Measurements from ENCODE around the gene PPM1M.

The PPM1M gene

GRCh38 chr3:52231502-52232278 lies 13.9 kb upstream of the PPM1M start:
- no peak for DNase-seq

- no peak for DNase-seq
Observed at GRCh38 chr3:52232279-52233107, 13.1 kb upstream of the PPM1M start.

DNA sequence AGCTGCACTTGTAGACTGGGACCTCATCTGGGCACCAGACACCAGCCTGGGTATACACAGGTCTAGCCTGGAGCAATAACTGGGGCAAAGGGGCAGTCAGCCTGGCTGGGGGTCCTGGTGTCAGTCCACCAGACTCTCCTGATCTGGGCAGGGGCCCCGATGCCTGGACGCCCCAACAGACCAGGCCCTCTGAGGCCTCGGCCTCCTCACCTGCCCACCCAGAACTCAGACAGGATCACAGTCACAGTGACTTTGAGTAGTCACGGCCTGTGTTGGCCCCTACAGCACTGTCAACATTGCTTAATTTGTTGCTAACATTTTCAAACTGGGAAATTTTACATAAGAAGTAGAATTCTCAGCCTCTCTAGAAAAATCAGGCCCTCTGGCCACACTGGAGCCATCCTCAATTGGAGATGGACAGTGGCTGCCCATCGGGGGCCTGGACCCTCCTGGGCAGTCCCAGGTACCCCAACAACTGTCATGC lies 12.4 kb upstream of the PPM1M start:
- no peak for DNase-seq

DNA sequence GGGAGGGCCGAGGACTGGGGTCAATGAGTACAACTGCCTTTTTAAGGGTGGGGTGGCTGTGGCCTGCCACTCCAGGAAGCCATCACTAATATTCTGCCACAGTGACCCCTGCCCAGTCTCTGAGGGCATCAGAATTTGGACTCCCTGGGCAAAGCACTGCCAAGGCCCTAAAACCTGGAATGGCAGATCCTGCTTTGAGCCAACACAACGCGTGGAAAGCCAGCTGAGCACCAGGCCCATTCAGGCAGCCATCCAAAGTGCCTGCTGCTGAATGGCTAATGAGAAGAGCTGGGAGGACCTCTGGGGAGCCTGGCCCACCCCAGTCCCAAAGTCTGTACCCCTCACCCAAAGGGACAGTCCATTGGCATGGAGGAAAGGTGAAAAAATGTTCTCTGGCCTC lies 11.6 kb upstream of the PPM1M start:
- no peak for DNase-seq

DNA sequence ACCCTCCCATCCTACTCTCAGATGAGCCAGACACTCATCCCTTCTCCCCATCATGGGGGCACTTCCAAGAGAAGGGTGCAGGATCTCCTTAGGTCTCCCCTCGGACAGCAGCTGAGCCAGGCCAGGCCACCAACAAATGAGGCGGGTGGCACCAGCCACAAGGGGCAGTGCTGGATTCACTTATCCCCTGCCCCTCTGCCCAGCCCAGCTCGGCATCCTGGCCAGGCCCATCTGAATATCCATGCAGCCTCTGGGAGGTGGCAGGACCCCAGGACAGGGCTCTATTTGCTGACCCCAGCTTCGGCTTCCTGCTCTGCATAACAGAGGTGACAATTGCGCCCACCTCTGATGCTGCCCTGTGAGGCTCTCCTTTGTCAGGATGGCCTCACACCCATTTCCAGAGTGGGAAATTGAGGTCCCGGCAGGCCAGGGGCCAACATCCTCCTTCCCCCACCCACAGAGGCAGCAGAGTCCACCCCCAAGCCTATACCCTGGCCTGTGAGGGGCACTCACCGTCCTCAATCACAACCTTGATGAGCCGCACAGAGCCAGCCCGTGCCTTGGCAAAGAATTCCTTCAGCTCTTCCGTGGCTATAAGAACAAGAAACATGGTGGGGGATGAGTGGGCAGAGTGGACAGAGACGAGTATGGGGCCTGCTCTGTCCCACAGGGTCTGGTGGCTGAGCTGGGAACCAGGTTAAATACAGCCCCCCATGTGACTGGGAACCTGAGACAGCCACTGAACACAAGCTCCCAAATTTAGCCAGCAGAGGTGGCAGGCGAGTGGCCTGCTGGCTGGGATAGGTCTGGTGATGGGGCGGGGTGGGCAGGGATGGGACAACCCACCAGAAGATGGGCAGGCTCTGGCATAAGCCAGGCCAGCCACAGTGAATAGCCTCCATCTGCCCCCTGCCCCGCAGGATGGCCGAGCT lies 10.8 kb upstream of the PPM1M start:
- no peak for DNase-seq

DNA sequence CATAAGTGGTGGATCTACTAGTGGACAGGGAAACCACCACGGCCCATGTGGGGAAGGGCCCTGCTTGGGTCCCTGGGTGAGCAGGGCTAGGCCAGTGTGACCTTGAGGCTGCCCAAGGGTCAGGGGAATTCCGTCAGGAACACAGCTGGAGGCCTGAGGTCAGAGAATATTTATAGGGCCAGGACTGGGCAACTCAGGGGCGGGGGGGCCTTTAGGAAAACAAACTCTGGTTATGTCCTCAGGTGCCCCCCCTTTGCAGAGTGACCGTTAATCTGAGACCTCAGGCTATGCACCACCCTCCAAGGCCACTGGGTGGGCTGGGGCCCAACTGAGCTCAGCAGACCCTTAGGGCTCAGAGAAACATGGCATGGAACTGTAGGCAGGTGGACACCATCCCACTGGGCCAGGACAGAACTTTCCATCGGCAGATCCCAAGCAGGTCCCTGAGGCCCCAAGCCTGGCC lies 9.1 kb upstream of the PPM1M start:
- DNase-seq, result no peak

- DNase-seq, result no peak
Observed at GRCh38 chr3:52237006-52237656, 8.4 kb upstream of the PPM1M start.

DNA sequence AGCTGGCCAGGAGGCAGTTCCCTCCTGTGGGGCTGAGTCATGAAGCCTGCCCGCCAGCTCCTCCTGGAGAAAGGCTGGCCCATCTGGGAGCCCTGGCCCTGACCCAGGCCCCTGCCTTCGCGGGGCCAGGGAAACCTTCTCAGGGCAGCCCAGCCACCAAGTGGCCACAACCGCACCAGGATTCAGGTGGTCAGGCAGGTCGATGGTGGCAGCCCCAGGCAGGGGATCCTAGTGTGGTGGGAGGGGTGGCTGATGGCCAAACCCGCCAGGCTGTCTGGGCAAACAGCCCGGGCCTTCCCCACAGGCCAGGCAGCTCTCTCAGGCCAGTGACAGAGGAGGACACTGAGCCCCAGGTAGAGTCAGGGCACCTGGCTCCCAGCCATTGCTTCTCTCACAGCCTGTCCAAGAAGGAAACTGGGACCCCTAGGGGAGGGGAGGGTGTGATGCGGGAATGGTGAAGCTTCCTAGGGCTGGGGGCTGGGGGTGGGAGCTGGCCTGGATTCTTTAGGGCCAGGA lies 7.8 kb upstream of the PPM1M start:
- no peak for DNase-seq

DNA sequence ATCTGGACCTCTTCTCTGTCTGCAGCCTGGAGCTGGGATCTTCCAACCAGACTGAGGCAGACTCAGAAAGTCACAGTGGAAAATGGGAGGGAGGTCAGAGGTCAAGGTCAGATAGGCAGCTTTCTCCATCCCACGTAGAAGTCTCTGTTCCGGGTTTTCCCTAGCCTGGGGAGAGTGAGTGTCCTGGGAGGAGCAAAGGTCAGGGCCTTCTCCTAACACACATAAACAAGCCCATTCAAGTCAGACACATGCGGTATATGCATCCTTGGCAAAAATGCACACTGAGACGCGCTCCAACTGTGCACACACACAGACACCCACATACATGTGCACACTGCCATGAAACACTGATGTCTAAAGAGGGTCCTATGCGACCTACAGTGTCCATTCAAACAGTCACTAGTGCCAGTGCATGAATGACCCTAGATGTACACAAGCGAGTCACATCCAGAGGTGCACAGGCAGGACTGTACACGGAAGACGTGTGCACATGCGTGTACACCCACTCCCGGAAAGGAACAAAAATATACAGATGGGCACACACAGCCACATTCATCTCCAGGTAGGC lies 7.3 kb upstream of the PPM1M start:
- no peak for DNase-seq

DNA sequence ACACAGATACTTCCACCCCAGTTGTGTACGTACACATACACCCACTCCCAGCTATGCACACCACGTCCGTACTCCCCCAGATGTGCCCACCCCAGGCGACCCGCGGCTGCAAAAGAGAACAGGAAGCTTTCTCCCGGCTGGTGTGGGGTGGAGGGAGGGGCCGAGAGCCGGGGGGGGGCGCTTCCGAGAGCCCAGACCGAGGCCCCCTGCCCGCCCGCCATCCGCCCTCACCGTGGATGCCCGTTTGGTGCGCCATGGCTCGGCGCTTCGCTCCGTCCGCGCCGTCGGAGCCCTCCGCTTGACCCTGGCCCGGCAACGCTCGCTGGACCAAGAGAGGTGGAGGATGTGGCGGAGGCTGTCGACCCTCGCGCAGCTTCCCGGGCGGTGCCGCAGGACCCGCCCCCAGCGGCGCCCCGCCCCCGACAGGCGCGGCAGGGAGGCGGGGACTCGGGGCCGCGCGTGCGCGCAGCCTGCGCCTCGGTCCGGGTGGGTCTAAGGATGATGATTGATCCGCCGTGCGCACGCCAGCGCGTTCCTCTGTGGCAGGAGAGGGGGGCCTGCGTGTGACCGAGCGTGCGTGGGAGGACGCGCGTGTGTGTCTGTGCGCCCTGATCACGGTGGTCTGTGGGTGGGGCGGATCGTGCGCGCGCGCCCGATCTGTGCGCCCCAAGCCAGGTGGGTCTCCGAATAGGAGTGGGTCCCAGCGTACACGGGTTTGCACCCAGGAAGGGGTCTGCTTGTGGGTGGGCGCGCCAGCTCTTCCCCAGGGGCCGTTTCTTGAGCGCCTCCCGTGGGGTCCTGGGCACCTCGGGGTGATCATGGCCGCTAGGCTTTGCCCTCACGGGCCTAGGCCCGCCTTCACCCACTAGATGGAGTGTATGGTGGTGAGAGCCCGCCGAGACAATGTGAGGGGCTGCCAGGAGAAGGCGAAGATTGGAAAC lies 6.5 kb upstream of the PPM1M start, which contains the start of gene TWF2:
TSS of gene TWF2 (minus strand) at position 398 of the 941 bp plus-strand sequence. CDS start at position 256, 142 bp downstream.
- peak; percentile 46 for DNase-seq

- no peak for DNase-seq
Observed at GRCh38 chr3:52240059-52240885, 5.3 kb upstream of the PPM1M start.

DNA sequence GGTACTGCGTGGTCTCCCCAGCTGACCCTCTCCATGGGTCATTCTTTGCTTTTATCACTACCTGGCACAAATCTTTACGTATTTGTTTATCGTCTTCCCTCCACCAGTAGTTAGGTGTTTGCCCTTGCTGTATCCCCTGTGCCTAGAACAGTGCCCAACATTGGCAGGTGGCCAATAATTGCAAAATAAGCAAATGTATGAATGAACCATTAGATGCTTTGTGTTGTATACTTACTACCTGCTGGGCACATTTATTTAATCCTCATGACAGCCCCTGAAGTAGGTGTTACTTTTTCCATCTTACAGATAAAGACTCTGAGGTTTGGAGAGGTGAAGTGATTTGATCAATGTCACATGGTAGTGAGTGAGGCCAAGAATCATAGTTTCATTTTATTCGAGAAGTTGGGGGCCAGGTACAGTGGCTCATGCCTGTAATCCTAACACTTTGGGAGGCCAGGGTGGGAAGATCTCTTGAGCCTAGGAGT lies 4.6 kb upstream of the PPM1M start:
- DNase-seq, result no peak

GRCh38 chr3:52242039-52242438 lies 3.5 kb upstream of the PPM1M start:
- DNase-seq, result no peak

GRCh38 chr3:52243791-52244628 lies 1.5 kb upstream of the PPM1M start:
- DNase-seq, result peak; percentile 37

DNA sequence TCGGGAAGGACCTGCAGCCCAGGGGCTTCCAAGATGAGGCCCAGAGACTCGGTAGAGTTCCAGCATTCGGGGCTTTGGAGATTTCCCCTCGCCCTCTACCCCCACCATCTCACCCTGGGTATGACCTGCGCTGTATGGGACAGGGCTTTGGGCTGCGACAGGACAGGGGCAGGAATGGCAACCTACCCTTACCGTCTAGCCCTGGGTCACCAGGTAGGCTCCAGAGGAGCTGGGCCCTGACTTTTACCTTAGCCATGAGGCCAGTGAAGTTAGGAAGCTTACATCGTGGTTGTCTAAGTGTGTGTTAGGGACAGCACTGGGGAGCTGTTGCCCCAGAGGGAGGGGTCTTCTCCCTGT lies 683 bp downstream of the PPM1M start:
- no peak for DNase-seq

GRCh38 chr3:52246728-52247408 lies 1.3 kb downstream of the PPM1M start:
- DNase-seq, result no peak

GRCh38 chr3:52247409-52248164 lies 2.0 kb downstream of the PPM1M start:
- no peak for DNase-seq
